HG02981 (cell line): ENCODE results near the gene LIMCH1.
"Not testable (repeated sequence)": the region's sequence is repeated elsewhere in the genome, so short reads cannot be mapped to it uniquely, and the experiment has no call there.

Experiments
- ATAC-seq: cut with Tn5 transposase; IDR thresholded peaks from one replicate; pipeline ENCODE4 v1.9.1; 2021; ENCODE audit warnings: mild to moderate bottlenecking, moderate library complexity; ENCODE audit not compliant: unreplicated experiment

The LIMCH1 gene

GRCh38 chr4:41640906-41641305, 102.9 kb downstream of the LIMCH1 start:
- ATAC-seq: no peak

- not testable (repeated sequence) for ATAC-seq
Measured at GRCh38 chr4:41642746-41643145, 104.8 kb downstream of the LIMCH1 start.

GRCh38 chr4:41643331-41643730, 105.4 kb downstream of the LIMCH1 start:
- no peak for ATAC-seq

GRCh38 chr4:41644288-41644914, 106.4 kb downstream of the LIMCH1 start:
- no peak for ATAC-seq

DNA sequence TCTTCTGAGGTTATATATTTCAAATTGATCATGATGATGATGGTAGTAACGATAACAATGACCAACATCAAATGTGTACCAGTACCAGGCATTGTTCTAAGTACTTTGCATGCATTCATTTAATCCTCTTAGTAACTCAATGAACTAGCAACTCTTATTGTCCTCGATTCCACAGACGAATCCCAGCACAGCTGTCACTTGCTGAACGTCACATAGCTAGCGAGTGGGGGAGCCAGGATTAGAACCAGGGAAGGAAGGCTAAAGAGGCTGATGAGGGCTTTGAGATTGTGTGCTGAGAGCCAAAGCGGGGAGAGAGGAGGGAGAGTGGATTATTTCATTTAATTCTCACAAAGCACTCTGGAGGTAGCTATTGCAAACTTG, 106.9 kb downstream of the LIMCH1 start:
- no peak for ATAC-seq

- no peak for ATAC-seq
Measured at GRCh38 chr4:41645728-41646390, 107.9 kb downstream of the LIMCH1 start.

DNA sequence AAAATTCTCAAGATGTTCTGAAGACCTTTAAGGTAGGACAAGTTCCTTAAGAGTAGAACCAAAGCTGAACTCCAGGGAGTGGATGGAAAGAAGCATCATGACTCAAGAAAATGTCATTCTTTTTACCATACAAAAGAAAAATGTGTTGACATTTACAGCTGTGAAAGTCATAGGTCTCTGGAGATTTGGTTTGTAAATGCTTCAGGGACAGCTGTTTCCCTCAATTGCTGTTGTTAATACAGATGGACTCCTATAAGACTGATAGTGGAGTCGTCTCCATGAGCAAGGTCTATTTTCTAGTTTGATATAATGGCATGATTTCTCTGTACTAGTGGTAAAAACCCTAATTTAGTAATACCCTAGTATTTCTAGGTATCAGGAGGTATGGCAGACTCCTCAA, 108.9 kb downstream of the LIMCH1 start:
- no peak for ATAC-seq

GRCh38 chr4:41647383-41647782, 109.4 kb downstream of the LIMCH1 start:
- ATAC-seq: no peak

GRCh38 chr4:41651150-41651549, 113.2 kb downstream of the LIMCH1 start:
- not testable (repeated sequence) for ATAC-seq

GRCh38 chr4:41652971-41653370, 115.0 kb downstream of the LIMCH1 start:
- no peak for ATAC-seq

DNA sequence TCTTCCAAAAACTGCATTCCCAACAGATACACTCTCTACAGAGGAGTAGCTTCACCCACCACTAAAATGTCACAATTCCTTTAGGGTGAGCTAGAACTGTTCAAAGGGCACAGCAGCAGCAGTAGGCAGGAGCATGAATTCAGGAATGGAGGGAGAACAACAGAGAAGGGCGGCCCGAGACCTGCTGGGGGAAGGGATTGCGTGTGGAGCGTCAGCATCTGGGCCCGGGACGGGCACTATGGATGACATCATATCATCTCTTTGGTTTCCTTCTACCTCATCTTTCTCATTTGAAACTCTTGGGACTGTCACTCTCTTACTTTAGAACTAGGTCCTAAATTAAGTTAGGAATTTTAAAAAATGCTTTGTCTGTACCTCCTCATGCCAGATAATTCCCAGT, 115.6 kb downstream of the LIMCH1 start:
- ATAC-seq: no peak

DNA sequence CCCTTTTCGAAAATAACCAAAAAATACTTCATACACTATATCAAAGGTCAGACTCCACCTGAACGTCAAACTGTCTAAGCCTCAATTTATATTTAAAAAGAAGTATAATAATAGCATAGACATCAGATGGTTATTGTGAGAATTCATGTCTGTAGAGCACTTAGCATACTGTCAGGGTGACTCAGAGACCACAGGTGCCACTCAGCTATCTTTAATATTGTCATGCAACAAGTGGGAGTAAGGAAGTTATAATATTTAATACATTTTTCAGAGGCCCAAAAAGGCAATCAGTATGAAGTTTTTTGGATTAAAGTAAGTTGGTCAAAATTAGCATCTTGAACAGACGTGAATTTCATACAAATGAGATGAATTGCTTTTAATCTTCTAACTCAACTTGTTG, 117.2 kb downstream of the LIMCH1 start:
- no peak for ATAC-seq

DNA sequence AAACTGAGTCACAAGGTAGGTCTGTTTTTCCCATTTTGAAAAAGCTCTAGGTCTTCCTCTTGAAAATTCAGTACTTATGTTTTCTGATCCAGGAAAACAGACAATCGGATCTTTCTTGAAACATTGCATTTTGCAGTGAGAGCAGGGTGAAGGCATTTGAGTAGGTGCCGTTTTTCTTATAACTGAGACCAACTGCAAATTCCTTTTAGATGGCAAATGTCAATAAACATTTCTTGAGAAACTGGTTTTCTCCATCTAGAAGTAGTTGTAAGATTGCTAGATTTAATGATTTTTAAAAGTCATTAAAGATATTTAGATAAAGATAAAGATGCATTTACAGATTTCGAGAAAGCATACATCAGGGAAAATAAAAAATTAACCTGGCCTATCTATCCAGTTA, 118.1 kb downstream of the LIMCH1 start:
- ATAC-seq: no peak

- ATAC-seq: no peak
Measured at GRCh38 chr4:41656572-41657520, 118.9 kb downstream of the LIMCH1 start.

GRCh38 chr4:41657561-41657960, 119.6 kb downstream of the LIMCH1 start:
- no peak for ATAC-seq

GRCh38 chr4:41658163-41658562, 120.2 kb downstream of the LIMCH1 start:
- ATAC-seq: no peak

DNA sequence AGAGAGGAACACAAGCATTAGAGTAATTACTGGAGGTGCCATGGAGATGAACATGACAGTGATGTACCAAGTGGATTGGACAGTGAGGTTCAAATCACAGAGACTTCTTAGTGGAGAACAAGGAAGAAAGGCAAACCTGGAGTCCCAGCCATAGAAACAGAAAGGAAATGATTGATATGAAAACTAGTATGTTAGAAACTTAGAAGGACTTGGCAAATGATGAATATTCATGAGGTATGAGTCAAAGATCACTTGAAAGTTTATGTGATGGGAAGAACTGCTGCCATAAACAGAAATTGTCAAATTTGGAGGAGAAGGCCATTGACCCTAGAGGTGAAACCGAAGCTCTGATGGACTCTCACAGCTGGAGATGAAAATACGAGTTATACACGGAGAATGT, 122.4 kb downstream of the LIMCH1 start:
- ATAC-seq: no peak

GRCh38 chr4:41661442-41662076, 123.6 kb downstream of the LIMCH1 start:
- ATAC-seq: no peak

GRCh38 chr4:41665636-41666207, 127.8 kb downstream of the LIMCH1 start:
- no peak for ATAC-seq

GRCh38 chr4:41668024-41668423, 130.1 kb downstream of the LIMCH1 start:
- no peak for ATAC-seq

- no peak for ATAC-seq
Measured at GRCh38 chr4:41670530-41670929, 132.6 kb downstream of the LIMCH1 start.
